ENCODE measurements around the gene RASSF3. TPM values are rescaled to one million over a fixed set of nuclear protein-coding genes. Genes with fewer than 3 reads are reported as not detected.

The RASSF3 gene
- polyA plus RNA-seq, 4 donors, result 18.4 to 29.2 (median 22.5) TPM

DNA sequence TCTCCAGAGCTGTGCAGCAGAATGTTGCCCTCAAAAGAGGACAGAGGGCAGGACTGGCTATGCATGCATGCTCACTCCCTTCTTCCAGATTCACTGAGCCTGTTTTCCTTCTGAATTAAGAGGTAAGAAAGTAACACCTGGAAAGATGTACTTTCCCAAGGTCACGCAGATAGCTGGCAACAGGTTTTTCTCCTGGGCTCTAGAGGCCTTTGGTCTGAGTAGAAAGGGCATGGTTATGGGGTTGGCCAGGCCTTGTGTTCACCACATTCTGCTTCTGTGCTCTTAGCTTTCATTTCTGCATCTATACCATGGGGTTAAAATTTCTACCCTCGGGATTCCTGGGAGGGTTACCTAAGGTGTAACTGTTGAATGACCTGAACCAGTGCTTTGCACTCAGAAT is 57.5 kb downstream of the RASSF3 start:
- DNase-seq (ENCODE audit: low read depth in 4 of 4, low spot score in 3 of 4), result no peak

DNA sequence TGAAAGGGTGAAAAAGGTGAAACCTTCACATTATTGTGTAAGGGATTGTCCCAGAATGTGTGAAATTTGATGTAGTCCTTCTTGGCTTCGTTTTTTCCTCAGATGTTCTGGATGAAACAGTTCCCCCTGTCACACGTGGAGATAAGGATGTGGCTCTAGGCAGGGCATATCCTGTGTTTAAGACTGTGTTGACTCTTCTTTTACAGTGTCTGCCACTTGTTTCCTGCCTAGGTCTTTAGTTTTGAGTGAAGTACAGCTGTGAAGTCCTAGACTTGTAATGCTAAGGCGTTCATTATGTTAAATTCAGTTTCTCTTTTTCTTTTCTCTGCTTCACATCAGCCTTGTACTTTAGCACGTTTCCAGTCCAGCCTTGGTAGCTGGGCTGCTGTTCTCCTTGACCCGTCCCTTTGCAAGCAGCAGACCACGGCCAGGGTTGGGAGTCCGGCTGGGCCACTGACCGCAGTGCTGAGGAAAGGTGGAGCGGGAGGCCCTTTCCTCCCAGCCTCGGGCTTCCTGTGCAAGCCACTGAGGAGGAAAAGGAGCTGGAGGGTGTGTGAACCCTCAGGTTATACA is 59.1 kb downstream of the RASSF3 start:
- DNase-seq (ENCODE audit: low read depth in 4 of 4, low spot score in 3 of 4), result no peak

DNA sequence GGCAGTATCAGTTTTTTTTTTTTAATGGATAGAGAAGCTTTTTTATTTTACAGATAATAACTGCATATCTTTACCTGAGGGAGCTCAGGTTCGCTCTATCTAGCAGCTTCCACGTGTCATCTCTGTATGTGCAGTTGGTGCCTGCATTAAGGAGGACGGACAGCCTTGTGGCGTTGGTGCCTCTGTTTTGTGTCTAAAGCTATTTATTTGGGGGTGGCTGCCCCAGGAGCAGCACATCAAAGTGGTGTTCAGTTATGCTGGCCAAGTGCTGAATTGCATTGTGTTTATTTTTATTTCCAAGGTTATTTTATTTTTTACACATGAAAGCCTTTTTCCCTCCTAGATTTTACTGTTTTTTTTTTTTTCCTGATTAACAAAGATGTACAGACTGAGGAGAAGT is 59.7 kb downstream of the RASSF3 start:
- DNase-seq (ENCODE audit: low read depth in 4 of 4, low spot score in 3 of 4), result no peak

DNA sequence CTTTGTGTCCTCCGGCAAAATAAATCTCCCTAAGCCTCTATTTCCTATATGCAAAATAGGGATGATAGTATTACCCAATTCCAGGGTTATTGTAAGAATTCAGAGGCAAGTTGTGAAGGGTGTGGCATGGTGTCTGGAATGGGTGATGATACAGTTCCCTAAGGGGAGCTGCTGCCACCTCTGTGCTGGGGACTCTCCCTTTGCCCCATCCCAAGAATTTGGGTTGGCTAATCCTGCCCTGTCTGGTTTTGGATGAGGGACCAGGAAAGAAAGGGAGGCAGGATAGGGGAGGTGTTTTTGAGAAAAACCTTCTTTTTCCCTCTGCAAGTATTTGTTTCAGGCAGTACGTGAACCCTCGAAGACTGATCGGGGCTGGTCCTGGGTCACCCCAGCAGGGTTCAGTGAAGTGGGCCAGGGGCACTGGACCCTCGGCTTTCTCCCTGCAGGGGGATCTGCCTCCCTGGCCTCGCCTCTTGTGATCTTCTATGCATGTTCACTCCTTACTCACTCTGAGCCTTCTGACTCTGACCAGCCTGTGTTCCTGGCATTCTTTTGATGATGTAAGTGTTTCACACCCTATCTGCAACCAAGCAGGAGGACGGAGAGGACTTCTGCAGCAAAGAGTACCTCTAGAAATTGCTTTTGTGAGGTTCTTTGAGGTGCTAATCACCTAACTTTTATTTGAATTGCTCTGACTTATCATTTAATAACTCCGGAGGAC is 60.8 kb downstream of the RASSF3 start:
- no peak for DNase-seq (ENCODE audit: low read depth in 4 of 4, low spot score in 3 of 4)

DNA sequence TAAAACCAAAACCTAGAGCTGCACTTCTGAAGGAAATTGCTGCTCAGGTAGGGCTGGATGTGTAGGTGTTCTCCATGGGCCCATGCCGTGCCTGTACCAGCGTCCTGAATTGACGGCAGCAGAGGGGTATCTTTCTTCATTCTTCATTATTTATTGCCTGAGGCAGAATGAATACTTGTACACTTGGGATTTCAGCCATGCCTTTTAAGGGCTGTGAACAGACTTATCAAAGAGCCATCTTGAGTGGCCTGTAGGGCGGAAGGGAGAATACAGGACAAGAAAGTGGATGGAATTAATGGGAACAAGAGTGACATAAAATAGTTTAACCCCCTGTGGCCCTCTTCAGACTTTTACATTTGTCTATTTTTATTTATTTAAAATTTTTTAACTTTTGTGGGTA is 61.4 kb downstream of the RASSF3 start:
- DNase-seq (ENCODE audit: low read depth in 4 of 4, low spot score in 3 of 4), result no peak

DNA sequence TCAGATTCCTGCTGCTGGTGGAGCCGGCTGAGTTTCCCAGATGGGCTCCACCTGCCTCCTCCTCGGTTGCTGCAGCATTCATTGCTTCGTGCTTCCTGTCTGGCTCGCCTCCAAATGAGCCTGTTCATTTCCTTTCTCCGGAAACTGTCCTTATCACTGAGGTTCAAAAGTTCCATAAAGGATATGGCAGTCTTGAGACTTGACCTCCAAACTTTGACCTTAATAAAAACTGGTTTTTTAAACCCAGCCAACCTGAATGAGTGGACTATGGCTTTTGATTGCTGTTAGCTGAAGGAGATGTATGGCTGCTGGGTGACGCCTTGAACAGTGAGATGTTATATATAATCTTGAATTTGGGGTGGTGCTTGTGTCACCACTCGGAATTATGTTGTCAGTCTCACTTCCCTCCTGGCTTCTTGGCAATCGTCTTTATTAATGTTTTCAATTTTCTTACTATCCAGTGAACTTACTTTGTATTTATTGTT is 62.7 kb downstream of the RASSF3 start:
- DNase-seq (ENCODE audit: low read depth in 4 of 4, low spot score in 3 of 4), result no peak

DNA sequence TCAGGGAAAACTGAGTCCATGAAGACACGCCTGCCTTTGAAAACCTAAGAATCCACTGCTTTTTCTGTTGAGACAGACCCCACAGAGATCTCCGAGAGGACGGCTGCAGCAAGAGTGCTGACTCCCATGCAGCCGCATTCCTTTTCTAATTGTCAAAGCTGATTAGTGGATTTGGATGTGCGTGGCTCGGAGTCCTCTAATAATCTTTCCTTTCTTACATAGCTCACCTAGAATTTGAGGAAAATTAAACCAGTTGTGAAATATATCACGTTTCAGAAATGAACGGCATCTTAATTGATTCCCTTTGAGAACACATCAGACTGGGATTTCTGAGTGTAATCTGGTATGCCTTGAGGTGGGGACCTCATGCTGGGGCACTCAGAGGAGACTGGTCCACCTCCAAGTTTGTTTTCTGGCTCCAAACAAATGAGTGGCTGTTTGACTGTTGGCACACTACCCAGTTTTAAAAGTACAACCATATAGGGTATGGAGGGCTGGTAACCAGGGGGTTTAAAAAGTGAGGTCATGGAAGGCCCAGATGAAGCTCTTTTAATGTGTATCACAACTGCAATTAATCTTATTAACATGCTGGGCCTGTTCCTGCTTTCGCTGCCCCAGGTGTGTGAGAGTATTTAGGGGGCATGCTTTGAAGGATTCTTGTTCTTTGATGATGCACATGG is 63.3 kb downstream of the RASSF3 start:
- no peak for DNase-seq (ENCODE audit: low read depth in 4 of 4, low spot score in 3 of 4)

DNA sequence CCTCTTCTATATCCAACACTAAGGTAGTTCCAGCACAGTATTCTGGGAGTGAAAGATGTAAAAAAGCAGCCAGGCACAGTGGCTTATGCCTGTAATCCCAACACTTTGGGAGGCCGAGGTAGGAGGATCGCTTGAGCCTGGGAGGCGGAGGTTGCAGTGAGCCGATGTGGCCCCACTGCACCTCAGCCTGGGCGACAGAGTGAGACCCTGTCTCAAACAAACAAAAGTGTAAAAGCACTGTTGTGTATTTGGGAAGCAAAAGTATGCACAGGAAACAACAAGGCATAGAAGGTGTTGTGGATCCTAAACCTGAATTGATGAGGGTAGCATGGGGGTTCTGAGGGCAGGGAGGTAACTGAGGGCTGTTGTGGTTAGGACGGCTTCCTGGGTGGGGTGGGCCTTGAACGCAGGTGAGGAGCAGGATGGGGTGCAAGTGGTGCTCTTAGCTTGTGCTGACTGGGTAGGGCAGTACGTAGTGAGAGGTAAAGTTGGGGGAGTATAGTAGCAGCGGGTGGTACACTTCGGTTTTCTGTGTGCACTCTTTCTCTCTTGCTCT is 64.2 kb downstream of the RASSF3 start:
- DNase-seq (ENCODE audit: low read depth in 4 of 4, low spot score in 3 of 4), result no peak

DNA sequence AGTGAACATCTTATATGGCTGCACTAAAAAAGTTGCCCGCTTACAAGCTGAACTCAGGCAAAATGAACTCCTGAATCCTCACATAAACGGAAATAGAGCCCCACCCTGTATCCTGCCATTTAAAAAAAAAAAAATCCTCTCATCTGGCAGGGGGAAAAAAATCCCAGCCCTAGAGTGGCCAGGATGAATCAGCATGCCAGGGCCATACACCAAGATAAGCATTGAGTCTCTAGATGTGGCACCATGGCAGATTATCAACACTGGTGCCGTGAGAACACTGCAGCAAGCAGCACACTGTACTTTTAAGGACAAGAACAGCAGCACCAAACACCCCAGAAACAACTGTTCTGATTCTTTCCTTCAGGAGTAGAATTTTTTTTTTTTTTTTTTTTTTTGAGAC is 65.5 kb downstream of the RASSF3 start:
- DNase-seq (ENCODE audit: low read depth in 4 of 4, low spot score in 3 of 4), result no peak

DNA sequence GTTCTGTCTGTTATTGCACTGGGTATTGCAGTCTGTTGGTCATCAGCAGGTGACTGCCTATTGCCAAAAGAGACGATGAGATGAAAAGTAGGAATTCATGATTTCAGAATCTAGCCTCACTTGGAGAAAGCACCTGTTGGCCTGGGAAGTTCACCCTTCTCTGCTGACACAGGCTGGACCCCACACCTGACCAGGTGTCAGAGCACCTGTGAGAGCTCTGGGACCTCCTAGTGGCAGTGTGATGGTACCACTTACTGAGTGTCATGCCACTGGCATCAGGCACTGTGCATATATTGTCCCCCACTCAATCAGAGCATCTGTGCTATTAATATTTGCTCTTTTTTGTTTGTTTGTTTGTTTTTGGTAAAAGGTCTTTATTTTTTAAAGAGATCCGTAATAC is 68.0 kb downstream of the RASSF3 start:
- DNase-seq (ENCODE audit: low read depth in 4 of 4, low spot score in 3 of 4), result no peak

DNA sequence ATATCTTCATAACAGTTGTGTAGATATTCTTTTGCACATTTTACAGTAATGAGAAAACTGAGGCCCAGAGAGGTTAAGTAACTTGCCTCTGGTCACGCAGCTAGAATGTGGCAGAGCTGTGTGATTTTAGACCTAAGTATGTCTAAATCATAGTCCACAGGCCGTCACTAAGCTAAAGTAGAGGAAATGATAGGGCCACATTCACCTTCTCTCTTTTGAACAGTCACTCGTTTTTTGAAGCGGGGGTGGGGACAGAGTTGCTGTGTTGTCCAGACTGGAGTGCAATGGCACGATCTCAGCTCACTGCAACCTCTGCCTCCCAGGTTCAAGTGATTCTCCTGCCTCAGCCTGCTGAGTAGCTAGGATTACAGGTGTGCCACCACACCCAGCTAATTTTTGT is 68.5 kb downstream of the RASSF3 start:
- no peak for DNase-seq (ENCODE audit: low read depth in 4 of 4, low spot score in 3 of 4)

DNA sequence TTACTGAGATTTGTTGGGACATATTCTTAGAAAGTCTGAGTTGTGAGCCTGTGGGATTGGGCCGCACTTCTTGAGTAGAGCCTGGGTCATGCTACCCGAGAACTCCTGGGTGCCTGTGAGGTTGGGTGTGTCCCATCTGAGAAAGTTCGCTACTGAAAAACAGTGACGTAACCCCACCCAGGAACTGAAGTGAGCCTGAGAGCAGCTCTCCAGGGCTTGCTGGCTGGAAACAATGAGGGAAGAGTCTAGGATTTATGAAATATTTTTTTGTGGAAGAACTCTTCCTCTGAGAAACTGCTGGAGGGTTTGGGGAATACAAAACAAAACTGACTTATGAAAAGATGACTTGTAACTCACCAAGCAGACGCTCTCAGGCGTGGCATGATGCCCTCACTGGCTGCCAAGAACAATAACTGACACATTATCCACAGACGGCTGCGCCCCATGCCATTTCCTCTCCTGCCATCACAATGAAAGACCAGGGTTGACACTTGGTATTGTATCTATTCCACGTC is 69.2 kb downstream of the RASSF3 start:
- no peak for DNase-seq (ENCODE audit: low read depth in 4 of 4, low spot score in 3 of 4)

DNA sequence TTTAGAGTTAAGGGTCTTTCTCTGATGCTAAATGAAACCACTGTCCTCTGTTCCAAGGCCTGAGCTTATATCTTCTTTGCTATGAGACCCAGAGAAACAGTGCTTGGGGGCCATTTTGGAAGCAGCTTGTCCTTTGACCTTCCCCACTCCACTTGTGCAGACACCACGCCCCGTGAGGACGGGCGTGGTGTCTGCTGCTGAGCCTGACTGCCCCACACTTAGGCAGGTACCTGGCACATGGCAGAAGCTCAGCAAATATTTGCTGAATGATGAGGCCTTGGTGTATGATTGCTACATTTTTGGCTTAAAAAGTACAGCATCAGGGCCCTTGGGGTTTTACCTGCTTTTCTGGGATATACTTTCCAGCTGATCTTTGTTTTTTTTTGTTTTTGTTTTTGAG is 69.9 kb downstream of the RASSF3 start:
- no peak for DNase-seq (ENCODE audit: low read depth in 4 of 4, low spot score in 3 of 4)

DNA sequence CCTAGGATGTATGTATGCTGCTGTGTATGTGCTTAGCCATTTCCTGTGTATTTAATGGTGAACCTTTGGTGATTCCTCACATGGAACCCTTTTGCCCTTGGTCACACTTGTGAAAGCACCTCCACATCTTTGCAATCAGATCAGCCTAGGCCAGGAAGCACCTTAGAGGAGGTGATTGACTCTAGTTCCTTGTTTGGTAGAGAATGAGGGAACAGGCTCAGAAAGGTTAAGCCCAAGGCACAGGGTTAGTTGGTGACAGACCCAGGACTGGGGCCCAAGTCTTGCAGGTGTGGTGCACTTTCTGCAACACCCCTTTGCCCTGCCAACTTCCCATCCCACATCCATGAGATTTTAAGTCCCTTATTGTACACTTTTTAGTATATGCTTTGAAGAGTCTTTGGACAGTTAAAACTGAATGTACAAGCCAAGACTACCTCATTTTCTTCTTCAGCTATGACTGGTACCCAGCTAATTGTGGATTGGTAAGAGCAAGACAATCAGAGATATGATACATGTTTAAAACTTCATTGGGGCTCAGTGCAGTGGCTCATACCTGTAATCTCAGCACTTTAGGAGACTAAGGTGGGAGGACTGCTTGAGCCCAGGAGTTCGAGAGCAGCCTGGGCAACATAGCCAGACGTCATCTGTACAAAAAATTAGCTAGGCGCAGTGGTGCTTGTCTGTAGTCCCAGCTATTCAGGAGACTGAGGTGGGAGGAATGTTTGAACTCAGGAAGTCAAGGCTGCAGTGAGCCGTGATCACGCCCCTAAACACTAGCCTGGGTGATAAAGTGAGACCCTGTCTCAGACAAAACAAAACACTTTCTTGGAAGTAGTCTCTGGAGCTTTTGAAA is 71.1 kb downstream of the RASSF3 start:
- DNase-seq (ENCODE audit: low read depth in 4 of 4, low spot score in 3 of 4), result no peak

DNA sequence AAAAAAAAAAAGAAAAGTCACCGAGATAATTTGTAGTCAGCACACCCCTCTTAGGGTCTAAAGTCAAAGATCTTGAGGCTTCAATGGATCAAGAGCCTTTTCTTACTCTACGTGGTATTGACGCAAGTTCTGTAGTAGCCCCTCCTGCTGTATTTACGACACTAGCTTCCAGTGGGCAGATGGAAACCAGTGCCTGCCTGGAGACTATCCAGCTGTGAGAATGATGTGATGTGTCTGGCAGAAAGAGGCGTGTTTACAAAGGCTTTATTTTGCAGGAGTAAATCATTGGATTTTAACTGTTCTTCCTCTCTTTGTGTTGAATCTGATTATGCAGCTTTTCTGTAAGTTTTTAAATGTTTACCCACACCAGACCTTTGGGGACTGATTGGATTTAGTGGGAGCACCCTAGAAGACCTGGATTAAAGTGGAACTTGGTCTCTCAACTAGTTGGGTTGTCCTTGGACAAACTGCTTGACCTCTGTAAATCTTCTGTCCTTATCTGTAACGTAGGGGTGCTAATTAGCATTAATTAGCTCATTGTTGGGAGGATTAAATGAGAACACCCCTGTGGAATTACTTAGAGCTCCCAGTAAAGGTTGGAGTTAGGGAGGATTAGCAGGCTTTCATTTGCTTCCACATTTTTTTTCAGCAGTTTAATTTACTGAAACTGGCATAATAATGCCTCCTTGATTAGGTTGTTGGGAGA is 72.4 kb downstream of the RASSF3 start:
- DNase-seq (ENCODE audit: low read depth in 4 of 4, low spot score in 3 of 4), result peak in 1 of 4 donors; percentile 63

DNA sequence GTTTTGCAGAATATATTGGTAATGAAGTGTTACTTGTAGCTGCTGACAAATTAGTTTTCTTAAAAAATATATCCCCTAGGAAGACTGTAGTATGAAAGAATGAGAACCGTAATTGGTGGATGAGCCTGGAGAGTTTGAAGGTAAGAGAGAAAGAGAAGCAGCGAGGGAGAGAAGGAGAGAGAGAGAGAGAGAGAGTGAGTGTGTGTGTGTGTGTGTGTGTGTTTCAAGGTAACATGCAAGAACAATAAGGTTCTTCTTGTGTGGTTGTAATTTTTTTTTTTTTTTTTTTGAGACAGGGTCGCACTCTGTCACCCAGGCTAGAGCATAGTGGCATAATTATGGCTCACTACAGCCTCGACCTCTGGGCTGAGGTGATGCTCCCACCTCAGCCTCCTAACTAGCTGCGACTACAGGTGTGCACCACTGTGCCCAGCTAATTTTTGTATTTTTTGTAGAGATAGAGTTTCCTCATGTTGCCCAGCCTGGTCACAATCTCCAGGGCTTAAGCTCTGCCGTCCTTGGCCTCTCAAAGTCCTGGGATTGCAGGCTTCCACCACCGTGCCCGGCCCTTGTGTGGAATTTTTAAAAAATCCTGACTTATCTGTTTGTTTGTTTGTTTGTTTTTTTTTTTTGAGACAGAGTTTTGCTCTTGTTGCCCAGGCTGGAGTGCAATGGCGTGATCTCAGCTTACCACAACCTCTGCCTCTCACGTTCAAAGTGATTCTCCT is 73.7 kb downstream of the RASSF3 start:
- DNase-seq (ENCODE audit: low read depth in 4 of 4, low spot score in 3 of 4), result no peak

DNA sequence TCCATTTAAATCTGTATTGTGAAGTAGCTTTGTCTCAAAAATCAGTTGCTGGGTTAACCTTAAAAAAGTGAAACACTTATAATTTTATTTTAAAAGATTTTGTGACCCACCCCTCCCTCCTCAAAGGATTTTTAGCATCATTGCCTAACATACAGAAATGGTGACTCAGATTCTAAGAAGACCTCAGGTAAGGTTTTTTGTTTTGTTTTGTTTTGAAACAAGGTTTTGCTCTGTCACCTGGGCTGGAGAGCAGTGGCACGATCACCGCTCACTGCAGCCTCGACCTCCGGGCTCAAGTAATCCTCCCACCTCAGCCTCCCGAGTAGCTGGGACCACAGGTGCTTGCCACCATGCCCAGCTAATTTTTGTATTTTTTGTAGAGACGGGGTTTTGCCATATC is 74.8 kb downstream of the RASSF3 start:
- DNase-seq (ENCODE audit: low read depth in 4 of 4, low spot score in 3 of 4), result no peak

DNA sequence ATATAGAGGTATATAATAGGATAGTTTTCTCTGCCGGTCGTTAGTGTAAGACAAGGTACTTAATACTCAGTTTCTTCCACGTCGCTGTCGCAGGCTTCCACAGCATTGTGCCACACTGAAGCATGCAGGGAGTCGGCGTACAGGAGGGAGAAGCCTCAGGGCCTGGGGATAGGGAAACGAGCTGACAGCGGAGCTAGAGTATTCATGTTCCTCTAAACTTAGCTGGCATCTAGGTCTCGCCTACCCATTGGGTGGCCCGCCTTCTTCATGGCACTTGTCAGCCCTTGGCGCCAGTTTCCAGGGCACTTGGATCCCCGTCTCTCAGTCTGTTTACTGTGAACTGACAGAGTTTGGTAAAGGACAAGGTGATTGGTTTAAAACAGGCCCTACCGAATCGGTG is 75.3 kb downstream of the RASSF3 start:
- DNase-seq (ENCODE audit: low read depth in 4 of 4, low spot score in 3 of 4), result no peak

DNA sequence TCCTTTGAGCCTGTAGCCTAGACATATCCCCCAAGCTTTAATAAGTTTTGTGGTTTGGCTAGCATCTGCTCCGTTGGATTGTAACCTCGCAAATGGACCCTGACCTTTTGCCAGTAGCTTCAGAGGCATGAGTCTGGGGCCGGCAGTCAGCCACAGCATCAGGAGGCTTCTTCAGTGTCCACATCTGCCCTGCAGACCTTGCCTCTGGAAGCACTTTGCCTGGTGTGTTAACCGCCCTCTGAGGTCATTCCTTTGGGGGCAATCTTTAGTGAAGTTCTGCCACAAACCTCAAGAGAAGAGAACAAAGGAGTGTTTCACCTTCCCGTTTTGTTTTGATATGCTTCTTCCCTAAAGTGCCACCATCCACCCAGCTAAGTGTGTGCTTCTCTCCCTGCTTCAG is 77.5 kb downstream of the RASSF3 start:
- no peak for DNase-seq (ENCODE audit: low read depth in 4 of 4, low spot score in 3 of 4)
